ENCODE measurements around the gene UBB. TPM values are rescaled to one million over a fixed set of nuclear protein-coding genes. Genes with fewer than 3 reads are reported as not detected.

The UBB gene
- polyA plus RNA-seq, 3 donors: 1,176 to 1,365 (median 1,282) TPM

DNA sequence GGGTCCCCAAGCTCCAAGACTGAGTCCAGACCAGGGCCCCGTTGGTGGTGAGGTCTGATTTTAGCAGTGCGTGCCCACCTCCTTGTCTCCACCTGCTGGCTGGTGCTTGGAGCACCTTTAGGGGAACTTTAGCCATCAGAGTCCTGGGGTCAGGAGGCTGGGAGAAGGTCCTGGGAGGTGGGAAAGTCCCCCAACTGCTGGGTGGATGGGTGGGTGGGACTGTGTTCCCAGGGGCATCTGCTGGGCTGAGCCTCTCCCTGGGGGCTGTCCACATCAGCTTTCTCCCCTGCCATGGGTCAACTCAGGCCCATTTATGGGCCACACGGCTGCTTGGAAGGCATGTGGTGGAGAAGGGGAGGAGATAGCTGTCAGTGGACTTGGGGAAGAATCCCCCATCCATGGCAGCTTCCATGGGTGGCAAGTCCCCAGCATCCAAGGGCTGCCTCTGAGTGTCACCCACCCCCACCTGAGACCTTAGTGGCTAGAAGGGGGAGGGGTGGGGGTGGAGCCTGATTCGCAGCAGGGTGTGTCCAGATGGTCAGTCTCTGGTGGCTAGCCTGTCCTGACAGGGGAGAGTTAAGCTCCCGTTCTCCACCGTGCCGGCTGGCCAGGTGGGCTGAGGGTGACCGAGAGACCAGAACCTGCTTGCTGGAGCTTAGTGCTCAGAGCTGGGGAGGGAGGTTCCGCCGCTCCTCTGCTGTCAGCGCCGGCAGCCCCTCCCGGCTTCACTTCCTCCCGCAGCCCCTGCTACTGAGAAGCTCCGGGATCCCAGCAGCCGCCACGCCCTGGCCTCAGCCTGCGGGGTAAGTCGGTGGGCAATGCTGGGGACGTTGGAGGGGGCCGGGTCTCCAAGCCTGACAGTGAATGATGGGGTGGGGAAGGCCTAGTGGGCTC, 34.4 kb downstream of the UBB start, which contains the start of gene TRPV2:
TSS of gene TRPV2 (plus strand) at position 541 of the 894 bp plus-strand sequence. CDS start 2,098 bp downstream, outside the sequence.
- Histone ChIP-seq H3K27me3 (ENCODE audit: control insufficient read depth in 2 of 2, insufficient read depth in 2 of 2, low read length in 2 of 2) (no peaks in the 10 kb centered on the region), H3K36me3 (replicated peaks in 1 of 2; ENCODE audit: control insufficient read depth in 1 of 2, insufficient read depth in 2 of 2, low read length in 2 of 2) (peaks cover 23 to 30% of the 10 kb centered on the region in 2 donors), H2AFZ (ENCODE audit: insufficient read depth, low read depth, low read length, poor library complexity, severe bottlenecking) (peak within 1 kb of the TSS; percentile 80), H4K20me1 (ENCODE audit: insufficient read depth, low read length) (peaks cover 12% of the 10 kb centered on the region), H3K4me3 (replicated peaks in 1 of 3; ENCODE audit: low read depth in 2 of 3, low read length in 3 of 3) (peak within 1 kb of the TSS; percentile 68 to 90 (median 78)), H3K79me2 (ENCODE audit: insufficient read depth, low read length) (peaks cover 34% of the 10 kb centered on the region), H3K4me2 (replicated peaks; ENCODE audit: extremely low read depth, low read length, poor library complexity, severe bottlenecking) (peak within 1 kb of the TSS; percentile 86), H3K27ac (ENCODE audit: low read depth in 1 of 2, low read length in 2 of 2) (peak within 1 kb of the TSS; percentile 95 to 97), H3K9ac (ENCODE audit: insufficient read depth, low read length, poor library complexity, severe bottlenecking) (peak within 1 kb of the TSS; percentile 76), H3K9me3 (replicated peaks in 1 of 2; ENCODE audit: control insufficient read depth in 1 of 2, insufficient read depth in 1 of 2, low read length in 2 of 2) (no peaks in the 10 kb centered on the region), H3K4me1 (ENCODE audit: control insufficient read depth in 1 of 2, insufficient read depth in 2 of 2, low read length in 2 of 2) (peaks cover 38 to 54% of the 10 kb centered on the region in 2 donors)
- Mint-ChIP-seq H3K4me3 (peak within 1 kb of the TSS; percentile 90 to 95), H3K4me1 (peaks cover 44% of the 10 kb centered on the region), H3K27ac (peak within 1 kb of the TSS; percentile 99 to 100 (median 99)), H3K27me3 (ENCODE audit: low read depth in 3 of 3) (peaks cover 0 to 1% (median 0%) of the 10 kb centered on the region in 3 donors), H3K9me3 (peaks cover 0 to 2% (median 0%) of the 10 kb centered on the region in 7 donors), H3K36me3 (peaks cover 32% of the 10 kb centered on the region in 2 donors)
- TF ChIP-seq, protein P1, sequence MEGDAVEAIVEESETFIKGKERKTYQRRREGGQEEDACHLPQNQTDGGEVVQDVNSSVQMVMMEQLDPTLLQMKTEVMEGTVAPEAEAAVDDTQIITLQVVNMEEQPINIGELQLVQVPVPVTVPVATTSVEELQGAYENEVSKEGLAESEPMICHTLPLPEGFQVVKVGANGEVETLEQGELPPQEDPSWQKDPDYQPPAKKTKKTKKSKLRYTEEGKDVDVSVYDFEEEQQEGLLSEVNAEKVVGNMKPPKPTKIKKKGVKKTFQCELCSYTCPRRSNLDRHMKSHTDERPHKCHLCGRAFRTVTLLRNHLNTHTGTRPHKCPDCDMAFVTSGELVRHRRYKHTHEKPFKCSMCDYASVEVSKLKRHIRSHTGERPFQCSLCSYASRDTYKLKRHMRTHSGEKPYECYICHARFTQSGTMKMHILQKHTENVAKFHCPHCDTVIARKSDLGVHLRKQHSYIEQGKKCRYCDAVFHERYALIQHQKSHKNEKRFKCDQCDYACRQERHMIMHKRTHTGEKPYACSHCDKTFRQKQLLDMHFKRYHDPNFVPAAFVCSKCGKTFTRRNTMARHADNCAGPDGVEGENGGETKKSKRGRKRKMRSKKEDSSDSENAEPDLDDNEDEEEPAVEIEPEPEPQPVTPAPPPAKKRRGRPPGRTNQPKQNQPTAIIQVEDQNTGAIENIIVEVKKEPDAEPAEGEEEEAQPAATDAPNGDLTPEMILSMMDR (IDR thresholded peaks at IDR 0.05): peak; percentile 52
- peak in 2 of 3 donors; percentile 36 to 42 for DNase-seq
- WGBS (ENCODE audit: insufficient coverage): 1% methylated on average over 8 of the region's 21 CpGs
- intact Hi-C loops (cut with micrococcal nuclease): loop anchor here in 1 of 2 donors (2.0 kb wide), 1 partner anchor 34 kb away; the partner anchor contains the start of gene UBB

DNA sequence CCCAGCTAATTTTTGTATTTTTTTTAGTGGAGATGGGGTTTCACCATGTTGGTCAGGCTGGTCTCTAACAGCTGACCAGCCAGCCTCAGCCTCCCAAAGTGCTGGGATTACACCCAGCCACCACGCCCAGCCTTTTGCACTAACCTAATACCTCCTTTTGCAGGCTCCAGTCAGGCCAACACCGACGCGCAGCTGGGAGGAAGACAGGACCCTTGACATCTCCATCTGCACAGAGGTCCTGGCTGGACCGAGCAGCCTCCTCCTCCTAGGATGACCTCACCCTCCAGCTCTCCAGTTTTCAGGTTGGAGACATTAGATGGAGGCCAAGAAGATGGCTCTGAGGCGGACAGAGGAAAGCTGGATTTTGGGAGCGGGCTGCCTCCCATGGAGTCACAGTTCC, 36.5 kb downstream of the UBB start:
- 100% methylated on average over 6 of the region's 7 CpGs for WGBS (ENCODE audit: insufficient coverage)
- Mint-ChIP-seq H3K4me3 (no peak overlapping the region), H3K4me1 (peaks cover 44% of the 10 kb centered on the region), H3K27ac (peak overlapping the region; percentile 99 to 100 (median 99)), H3K36me3 (peaks cover 50 to 53% of the 10 kb centered on the region in 2 donors), H3K9me3 (peaks cover 0 to 2% (median 0%) of the 10 kb centered on the region in 7 donors), H3K27me3 (ENCODE audit: low read depth in 3 of 3) (no peaks in the 10 kb centered on the region)
- TF ChIP-seq, protein P1 (IDR thresholded peaks at IDR 0.05): no peak
- intact Hi-C loops (cut with micrococcal nuclease): no loop called here
- Histone ChIP-seq H3K9ac (ENCODE audit: insufficient read depth, low read length, poor library complexity, severe bottlenecking) (no peak overlapping the region), H3K79me2 (ENCODE audit: insufficient read depth, low read length) (peaks cover 34% of the 10 kb centered on the region), H3K4me1 (ENCODE audit: control insufficient read depth in 1 of 2, insufficient read depth in 2 of 2, low read length in 2 of 2) (peaks cover 38 to 55% of the 10 kb centered on the region in 2 donors), H2AFZ (ENCODE audit: insufficient read depth, low read depth, low read length, poor library complexity, severe bottlenecking) (no peak overlapping the region), H3K27ac (ENCODE audit: low read depth in 1 of 2, low read length in 2 of 2) (peak overlapping the region; percentile 95 to 97), H3K36me3 (replicated peaks in 1 of 2; ENCODE audit: control insufficient read depth in 1 of 2, insufficient read depth in 2 of 2, low read length in 2 of 2) (peaks cover 37 to 49% of the 10 kb centered on the region in 2 donors), H3K27me3 (ENCODE audit: control insufficient read depth in 2 of 2, insufficient read depth in 2 of 2, low read length in 2 of 2) (no peaks in the 10 kb centered on the region), H4K20me1 (ENCODE audit: insufficient read depth, low read length) (peaks cover 13% of the 10 kb centered on the region), H3K4me3 (replicated peaks in 1 of 3; ENCODE audit: low read depth in 2 of 3, low read length in 3 of 3) (no peak overlapping the region), H3K4me2 (replicated peaks; ENCODE audit: extremely low read depth, low read length, poor library complexity, severe bottlenecking) (no peak overlapping the region), H3K9me3 (replicated peaks in 1 of 2; ENCODE audit: control insufficient read depth in 1 of 2, insufficient read depth in 1 of 2, low read length in 2 of 2) (no peaks in the 10 kb centered on the region)
- no peak for DNase-seq
